Stimulated activated CD8-positive, alpha-beta memory T cell treated with anti-CD3 and anti-CD28 coated beads, Interleukin-4, amount 100 ng/mL, for 24 hours (primary cell): ENCODE results near the gene PPDPF.

Source experiments
- DNase-seq: peaks from one replicate; pipeline ENCODE4 v3.0.0-alpha.2; 2020; ENCODE audit warnings: low read depth

Gene PPDPF

DNA sequence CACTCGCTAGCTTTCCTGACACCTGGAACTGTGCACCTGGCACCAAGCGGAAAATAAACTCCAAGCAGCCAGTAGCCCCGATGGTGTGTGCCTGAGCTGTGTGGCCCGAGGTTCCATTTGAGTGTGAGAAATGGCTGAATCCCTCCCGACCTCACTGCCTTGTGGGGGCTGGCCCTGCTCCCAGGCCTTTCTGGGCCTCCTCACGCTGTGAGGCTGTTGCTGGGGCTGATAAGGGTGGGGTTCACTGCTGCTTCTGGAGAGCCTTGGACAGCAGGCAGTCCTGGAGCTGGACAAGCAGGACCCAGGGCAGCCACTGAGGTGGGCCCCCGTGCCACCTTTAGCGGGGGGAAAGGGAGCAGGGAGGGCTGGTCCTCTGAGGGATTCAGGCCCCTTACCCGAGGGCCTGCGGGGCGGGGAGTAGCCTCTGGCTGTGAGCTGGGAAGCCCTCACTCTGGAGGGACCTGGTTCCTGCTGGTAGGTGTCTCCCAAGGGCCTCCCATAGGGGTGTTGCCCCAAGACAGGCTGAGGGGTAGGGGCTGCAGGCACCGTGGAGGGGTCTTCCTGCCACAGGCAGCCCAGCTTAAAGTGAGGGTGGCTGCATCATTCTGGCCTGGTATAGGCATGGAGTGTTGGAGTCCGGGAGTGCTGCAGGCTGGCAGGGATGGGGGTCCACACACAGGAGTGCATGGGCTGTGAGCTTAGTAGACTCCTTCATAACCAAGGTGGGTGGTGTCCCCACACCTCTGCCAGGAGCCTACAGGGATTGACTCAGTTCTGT, 1.7 kb downstream of the PPDPF start:
- no peak for DNase-seq

DNA sequence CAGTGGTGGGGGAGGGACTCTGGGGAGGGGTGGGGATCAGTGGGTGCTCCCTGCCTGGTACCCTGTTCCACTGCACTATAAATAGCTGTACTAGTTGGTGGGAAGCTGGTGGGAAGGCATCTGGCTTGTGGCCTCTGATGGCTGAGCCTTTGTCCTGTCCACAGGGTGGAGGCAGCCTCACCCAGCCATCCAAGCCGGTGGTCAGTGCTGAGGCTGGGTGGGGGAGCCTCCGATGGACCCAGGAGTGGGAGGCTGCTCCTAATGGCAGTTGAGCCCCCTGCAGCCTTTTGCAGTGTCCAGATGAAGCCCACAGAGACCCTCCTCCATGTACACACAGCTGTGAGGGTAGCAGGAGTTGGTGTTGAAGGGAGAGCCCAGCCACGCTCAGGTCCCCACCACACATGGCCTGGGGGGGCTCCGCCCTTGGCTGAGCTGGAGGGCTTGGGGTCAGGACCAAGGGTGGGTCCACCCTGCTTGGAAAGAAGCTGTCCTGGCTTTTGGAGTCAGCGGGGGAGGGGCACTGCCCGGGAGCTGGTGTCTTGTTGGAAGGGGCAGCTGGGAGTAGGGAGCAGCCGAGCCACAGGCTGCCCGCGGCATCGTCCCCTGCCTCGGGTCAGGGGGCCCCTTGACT, 2.5 kb downstream of the PPDPF start:
- DNase-seq = no peak

DNA sequence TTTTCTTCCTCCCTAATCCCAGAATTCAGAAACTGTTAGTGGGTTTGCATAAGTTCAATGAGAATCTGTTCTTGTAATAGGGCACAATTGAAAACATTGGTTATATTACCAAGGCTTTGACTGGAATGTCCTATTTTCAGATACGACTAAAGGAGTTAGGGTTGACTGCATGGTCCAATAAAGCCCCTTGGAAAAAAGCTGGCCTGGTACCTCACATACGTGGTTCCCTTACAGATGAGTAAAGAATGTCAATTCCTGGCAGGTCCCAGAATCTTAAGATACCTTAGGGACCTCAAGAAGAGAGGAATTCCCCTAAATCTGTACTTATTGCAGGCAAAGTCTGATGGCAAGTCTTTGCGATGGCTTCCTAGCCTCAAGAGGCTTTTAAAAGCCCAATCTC, 4.6 kb downstream of the PPDPF start:
- DNase-seq = no peak

DNA sequence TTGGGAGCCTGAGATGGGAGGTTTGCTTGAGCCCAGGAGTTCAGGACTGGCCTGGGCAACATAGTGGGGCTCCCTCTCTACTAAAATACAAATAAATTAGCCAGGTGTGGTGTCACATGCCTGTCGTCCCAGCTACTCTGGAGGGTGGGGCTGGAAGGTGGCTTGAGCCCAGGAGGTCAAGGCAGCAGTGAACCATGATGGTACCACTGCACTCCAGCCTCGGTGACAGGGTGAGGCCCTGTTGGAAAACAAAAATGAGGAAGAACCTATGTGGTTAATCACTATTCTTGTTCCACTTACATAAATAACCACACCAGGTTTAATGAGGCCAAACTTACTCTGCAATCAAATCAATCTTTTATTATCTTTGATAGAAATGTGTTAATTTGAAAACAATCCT, 5.4 kb downstream of the PPDPF start:
- no peak for DNase-seq

DNA sequence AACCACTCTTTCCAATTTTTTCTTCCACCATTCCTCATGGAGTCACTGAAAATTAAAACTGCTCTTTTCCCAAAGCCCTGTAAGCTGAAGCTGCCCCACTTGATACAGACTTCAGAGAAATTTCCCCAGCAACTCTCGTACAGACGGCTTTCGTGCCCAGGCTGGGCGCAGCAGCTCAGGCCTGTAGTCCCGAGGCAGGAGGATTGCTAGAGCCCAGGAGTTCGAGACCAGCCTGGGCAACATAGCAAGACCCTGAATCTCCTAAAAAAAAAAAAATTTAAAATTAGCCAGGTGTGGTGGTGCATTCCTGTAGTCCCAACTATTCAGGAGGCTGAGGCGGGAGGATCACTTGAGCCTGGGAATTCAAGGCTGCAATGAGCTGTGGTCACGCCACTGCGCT, 6.6 kb downstream of the PPDPF start:
- DNase-seq = no peak

DNA sequence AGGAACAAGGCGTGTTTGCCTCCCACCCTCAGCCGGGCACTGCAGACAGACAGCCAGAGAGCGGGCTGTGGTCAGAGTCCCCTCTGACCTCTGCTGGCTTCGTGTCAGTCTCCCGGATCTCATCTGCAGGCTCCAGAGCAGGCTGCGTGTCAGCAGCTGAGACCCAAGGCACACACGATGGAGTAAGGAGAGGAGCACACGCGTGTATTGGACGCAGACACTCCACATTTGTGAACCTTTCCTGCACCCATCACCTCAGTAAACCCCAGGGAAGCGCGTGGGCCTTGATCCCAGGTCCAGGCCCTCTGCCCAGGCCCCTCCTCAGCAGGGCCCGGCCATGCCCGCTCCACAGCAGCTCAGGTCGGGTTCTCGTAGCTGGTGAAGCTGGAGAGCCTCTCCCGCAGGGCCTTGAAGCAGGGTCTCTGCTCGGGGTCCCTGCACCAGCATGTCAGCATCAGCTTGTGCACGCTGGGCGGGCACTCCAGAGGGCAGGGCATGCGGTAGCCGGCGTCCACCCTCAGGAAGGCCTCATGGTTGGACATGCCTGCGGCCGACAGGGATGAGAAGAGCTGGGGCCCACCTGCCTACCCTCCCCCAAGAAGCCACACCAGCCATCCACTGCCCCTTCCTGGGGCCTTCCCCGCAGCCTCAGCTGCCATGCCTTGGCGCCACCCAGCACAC, 8.8 kb downstream of the PPDPF start:
- DNase-seq = no peak

DNA sequence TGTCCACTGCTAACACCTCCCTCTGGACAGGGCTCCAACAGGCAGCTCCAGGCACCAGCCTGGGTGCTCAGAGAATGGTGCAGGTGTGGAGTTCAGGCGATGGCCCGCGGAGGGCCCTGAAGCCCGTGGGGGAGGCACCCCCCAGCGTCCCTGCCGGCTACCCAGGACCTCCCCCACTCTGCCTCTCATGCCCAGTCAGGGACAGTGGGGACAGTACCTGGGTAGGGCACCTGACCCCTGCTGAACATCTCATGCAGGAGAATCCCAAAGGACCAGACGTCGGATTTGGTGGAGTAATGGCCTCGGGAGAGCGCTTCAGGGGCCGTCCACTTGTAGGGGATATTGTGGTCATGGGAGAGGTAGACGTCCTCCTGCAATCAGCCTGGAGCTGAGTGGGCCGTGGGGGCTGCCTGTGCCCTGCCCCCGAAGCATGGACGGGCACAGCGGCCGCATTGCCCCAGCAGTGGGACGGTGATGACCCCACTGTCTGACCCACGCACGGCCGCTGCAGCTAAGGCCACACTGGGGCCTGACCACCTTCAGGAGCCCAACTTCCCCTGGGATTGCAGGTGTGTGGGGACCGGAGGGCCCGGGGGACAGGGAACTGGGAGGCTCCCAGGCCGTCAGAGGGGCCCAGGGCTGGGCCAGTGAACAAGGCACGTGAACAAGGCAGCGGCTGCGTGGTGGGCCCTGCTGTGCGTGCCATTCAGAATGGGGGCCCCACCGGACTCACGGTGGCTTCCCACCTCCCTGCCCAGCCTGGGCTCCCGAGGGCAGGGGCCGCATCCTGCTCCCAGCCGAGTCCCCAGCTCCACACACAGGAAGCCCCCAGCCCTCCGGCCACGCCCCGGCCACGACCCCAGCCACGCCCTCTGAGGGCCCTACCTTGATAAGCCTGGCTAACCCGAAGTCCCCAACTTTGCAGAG, 9.6 kb downstream of the PPDPF start:
- no peak for DNase-seq

DNA sequence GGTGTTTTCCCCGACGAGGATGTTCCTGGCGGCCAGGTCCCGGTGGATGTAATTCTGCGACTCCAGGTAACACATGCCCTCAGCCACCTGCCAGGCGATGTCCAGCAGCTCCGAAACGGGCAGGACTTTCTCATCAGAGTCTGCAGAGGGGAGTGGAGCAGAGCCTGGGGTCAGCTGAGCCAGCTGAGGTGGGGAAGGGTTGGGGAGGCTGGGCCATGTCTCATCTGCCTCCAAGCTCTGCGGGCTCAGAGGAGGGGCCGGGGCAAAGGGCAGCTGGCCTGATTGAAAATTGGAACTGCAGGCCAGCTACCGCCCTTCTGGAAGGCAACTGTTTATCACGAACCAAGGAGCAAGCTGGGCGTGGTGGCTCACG, 10.2 kb downstream of the PPDPF start:
- no peak for DNase-seq

DNA sequence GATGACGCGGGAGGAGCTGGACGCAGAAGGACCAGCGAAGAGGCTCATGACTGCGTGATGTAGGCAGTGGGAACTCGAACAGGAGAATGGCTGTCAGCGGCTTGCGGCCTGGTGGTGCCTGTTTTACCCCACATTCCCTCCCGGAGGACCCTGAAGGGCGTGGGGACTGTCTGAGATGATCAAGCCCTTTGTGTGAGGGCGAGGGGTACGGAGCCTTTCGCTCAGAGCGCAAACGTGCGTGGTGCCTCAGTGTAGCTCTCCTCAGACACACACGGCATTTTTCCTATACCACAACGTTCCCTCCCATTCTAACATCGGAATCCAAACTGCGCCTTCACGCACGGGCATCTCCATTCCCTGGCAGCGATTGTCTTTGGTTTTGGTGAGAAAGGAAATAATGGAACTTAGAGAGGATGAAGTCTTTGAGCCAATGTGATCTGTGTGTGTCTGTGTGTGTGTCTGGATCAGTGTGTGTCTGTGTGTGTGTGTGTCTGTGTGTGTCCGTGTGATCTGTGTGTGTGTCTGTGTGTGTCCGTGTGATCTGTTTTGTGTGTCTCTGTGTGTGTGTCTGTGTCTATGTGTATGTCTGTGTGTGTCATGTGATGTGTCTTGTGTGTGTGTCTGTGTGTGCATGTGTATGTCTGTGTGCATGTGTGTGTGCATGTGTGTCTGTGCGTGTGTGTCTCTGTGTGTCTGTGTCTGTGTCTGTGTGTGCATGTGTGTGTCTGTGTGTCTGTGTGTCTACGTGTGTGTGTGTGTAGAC, 11.3 kb downstream of the PPDPF start:
- no peak for DNase-seq

DNA sequence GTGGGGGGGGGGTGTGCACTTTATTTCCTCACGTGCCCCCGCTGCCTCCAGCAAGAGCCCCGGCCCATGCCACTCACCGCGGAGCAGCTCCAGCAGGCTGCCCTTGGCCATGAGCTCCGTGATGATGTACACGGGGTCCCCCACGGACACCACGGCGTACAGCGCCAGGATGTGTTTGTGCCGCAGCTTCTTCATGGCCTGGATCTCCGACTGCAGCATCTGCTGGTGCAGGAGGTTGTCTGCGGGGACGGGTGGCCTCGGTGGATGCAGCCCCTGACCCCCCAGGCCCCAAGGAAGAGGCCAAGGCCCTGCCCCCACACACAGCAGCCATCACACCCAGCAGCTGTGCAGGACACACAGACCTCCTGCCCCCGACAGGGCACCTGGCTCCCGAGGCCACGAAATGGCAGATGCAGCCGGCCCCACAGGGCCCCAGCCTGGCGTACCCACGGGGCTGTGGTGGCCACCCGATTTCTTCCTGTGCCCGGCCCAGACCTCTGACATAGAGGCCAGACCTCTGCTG, 11.9 kb downstream of the PPDPF start:
- DNase-seq = no peak

DNA sequence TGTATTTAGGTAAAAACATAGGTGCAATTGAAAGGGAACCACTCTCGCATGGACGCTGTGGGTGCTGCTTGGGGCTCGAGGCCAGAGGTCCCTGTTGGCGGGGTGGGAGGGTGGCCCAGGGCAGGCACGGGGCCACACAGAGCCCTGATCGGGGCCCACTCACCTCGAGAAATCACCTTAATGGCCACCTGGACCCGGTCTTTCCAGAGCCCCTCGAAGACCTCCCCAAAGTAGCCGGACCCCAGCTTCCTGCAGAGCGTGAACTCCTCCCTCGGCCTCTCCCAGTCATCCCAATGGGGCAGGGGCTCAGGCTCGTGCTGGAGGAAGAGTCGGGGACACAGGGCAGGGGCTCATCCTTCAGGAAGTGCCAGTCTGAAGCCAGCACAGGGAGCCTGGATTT, 12.8 kb downstream of the PPDPF start:
- DNase-seq = no peak

DNA sequence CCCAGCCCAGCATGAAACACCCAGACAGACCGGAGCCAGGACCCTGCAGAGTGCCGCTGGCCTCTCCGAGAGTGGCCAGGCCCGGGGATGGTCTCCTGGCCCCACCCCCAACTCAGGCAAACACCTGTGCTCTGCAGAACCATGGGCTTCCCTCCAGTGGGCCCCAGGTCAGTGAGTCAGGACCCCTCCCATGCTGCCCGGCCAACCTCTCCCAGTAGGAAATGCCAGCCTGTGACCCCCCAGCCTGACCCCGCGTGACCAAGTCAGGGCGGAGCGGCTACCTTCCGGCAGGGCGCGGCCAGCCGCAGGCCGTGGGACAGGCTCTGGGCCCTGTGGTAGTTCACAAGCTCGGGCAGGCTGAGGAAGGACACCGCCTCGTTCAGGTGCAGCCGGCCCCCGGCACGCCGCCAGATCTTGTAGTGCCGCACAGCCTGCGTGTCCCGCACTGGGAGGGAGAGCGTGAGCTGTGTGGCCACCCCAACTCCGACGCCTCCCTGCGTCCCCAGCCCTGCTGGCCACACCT, 13.4 kb downstream of the PPDPF start:
- no peak for DNase-seq

DNA sequence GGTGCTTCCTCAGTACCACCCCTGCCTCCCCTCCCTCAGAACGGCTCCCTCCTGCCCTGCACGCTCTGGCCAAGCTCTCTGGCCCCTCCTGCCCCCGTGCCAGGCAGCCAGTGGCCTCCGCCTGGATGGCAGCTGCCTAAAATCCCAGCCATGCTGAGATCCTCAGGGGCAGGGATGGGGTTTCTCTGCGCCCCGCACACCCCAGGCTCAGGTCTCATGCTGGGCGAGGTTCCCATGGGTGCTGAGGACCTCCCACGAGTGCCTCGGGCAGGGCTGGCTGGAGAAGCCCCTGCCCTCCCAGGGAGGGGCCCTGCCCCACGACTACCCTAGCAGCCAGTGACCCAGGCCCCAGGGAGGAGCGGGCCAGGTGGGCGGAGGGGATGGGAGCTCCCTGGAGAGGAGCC, 13.9 kb downstream of the PPDPF start:
- DNase-seq = no peak

DNA sequence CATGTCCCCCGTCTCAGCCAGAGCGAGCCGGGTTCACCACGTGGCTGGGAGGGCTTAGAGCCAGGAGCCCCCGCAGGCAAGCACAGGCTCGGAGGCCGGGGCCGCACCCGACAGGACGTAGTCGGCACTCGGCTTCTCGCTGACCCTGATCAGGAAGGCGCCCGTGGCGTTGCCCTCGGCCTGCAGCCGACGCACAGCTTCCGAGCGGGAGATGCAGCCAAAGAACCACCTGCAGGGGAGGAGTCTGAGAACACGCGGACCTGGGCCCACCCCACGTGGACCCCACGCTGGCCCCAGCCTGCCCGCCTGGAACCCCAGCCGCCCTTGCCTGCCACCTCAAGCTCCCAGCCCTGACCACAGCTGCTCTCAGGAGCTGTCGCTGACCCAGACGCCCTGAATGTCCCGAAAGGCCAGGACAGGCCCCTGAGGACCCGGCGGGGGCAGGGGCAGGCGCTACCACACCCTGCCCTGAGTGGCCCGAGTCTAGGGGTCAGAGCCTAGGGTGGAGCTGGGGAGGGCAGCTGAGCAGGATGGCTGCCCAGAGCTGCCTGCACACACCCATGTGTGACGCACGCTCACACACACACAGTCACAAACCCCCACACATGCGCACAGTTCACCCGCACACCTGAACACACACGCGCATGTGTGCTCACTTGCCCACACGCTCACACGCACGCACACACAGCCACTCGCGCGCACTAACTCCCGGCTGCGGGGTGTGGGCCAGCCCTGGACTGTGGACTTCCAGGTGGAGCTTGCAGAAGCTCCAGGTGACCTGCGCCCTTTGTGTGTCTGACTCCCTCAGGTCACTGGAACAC, 14.5 kb downstream of the PPDPF start:
- DNase-seq = no peak

DNA sequence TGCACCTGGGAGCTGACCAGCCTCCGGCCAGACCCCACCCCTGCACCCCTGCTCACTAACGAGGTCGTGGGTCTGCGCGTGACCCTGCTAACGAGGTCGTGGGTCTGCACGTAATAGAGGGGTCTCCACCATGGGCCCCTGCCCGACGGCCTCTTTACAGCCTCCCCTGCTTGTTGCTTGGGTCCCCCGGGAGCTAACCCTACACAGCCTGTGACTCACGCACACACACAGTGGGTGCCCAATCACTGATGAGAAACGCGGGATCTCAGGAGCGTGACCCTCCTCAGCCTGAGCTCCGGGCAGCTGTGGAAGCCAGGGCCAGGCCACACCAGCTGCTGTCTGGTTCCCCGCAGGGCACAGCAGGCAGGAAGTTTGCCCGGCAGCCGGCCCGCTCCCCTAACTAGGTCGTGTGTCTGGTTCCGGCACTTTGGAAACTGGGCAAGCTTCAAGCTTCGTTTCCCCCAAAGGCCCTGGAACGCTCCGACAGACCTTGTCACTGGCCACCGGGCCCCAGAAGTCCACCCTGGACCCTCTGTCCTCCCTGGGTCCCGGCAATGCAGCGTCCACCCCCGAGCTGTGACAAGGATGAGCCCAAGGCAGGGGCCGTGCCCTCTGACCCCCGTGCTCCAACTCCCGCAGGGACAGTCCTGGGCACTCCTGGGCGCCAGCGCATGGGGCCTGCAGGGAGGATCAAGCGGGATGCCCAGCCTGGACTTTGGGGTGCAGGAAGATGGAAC, 15.8 kb downstream of the PPDPF start:
- DNase-seq = no peak

DNA sequence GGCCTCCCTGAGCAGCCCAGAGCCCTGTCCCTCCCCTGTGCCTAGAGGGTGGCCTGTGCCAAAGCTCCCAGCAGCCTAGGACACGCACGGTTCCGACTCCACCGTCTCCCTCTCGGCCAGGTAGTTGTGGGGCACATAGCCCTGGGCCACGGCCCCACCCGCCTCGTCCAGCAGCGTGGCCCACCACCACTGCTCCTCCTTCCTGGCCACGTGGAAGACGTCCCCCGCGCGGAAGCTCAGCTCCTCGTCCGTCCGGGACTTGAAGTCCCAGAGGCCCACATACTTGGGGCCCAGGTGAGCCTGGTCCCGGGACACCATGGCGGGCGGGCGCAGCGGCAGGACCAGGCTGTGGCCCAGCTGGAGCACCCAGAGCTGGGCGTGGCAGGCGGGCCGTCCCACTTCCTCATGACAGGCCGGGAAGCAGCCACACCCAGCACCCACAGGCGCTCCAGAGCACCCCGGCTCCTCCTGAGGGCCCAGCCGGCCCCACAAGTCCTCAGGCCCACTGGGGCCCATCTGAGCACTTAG, 16.5 kb downstream of the PPDPF start, which contains the start of gene PTK6:
Gene PTK6, minus strand, starts transcription at position 380 of the 528 bp plus-strand sequence. Its CDS starts 62 bp downstream, at position 318.
- DNase-seq = no peak

DNA sequence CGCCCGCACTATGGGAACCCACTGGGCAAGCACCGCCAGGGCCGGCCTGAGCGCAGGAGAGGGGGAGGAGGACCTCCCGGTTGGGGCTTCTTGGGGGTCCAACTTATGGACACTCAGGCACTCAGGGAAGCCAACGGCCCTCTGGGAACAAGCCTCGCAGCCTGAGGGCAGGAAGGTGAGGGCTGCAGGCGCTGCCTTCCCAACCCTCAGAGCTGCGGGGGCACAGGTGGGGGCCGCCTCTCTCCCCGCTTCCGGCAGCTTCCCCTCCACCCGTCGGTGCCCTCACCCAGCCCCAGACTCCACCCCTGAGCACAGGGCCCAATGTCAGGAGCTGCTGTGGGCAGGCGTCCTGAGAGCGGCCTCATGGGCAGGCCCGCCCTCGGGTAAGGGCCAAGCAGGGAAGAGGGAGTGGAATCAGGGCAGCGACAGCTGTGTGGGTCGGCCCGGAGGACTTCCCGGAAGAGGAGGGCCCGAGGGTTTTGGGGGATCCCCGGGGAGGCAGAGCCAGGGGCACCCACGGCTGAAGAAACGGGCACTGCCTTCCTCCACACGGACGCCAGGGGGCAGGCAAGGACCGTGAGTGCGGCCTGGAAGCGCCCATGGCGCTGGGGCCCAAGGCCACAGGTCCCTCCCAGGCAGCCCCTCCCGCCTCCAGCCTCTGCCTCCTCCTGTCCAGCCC, 17.1 kb downstream of the PPDPF start:
- peak; percentile 89 for DNase-seq
